Transverse colon (tissue), 3 donors: Measurements from ENCODE around the gene TUFM.

ENCODE experiments used
- EP300 ChIP-seq: sonication (generic); formaldehyde crosslinking; IDR thresholded peaks from one replicate; pipeline ENCODE4 v1.6.1; 2017; ENCODE audit warnings: antibody characterized with exemption, low read depth
- POLR2A ChIP-seq: fragments of 450-650 bp; IDR thresholded peaks from one replicate; pipeline ENCODE4 v1.6.1; 2016; ENCODE audit warnings: antibody characterized with exemption, mild to moderate bottlenecking, moderate library complexity
- TF ChIP-seq, protein P1 (sequence below), 5 experiments: fragments of 200-600 bp in 3 of 5; fragments of 450-650 bp in 2 of 5; sonication (generic) in 3 of 5; IDR thresholded peaks; 1 replicate in 2 of 5; 2 replicates in 3 of 5; pipeline ENCODE4 v1.5.1; 2016 to 2017; ENCODE audit warnings: antibody characterized with exemption in 5 of 5, inconsistent platforms in 3 of 5, mild to moderate bottlenecking in 2 of 5, moderate library complexity in 1 of 5

DNA sequence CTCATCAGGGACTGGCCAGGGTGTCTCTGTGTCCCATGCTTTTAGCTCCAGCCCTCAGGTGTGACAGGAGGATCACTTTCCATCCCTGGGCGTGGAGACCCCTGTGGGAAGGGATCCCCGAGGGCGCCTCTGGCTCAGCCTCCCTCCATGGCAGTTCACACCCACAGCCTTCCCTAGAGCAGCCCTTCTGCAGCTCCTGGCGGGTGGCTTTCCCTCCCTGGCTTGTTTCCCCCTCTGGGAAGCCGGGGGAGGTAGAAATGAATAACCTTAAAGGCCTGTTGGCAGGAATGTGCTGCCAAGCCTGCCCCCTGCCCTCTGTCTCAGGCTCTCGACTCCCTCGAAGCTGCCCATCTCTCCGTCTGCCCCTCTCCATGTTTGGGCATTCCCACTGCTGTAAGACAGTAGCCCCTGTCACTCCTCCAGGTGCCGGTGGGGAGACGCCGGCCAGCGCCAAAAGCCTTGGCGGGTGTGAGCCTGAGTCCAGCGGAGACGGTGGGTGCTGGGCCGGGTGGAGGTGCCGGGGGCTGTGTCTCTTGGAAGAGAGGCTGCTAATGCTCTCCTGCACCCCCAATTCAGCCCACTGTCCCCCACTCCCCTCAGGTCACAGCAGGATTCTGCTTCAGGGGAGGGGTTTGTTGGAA, 30.0 kb upstream of the TUFM start:
- TF ChIP-seq POLR2A (no peak), EP300 (no peak)
- TF ChIP-seq, protein P1, sequence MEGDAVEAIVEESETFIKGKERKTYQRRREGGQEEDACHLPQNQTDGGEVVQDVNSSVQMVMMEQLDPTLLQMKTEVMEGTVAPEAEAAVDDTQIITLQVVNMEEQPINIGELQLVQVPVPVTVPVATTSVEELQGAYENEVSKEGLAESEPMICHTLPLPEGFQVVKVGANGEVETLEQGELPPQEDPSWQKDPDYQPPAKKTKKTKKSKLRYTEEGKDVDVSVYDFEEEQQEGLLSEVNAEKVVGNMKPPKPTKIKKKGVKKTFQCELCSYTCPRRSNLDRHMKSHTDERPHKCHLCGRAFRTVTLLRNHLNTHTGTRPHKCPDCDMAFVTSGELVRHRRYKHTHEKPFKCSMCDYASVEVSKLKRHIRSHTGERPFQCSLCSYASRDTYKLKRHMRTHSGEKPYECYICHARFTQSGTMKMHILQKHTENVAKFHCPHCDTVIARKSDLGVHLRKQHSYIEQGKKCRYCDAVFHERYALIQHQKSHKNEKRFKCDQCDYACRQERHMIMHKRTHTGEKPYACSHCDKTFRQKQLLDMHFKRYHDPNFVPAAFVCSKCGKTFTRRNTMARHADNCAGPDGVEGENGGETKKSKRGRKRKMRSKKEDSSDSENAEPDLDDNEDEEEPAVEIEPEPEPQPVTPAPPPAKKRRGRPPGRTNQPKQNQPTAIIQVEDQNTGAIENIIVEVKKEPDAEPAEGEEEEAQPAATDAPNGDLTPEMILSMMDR (IDR thresholded peaks at IDR 0.05): no peak
